Duodenal mucosa (tissue), 2 donors: ENCODE data around the gene FGD6.
"Not testable (repeated sequence)": the region's sequence is repeated elsewhere in the genome, so short reads cannot be mapped to it uniquely, and the experiment has no call there.

Source experiments
- H3K27ac ChIP-seq: one replicate; pipeline ENCODE4 v1.7.0; 2013; ENCODE audit warnings: low read depth, low read length
- H3K27me3 ChIP-seq, 2 donors: one replicate each; pipeline ENCODE4 v1.7.0; 2013; ENCODE audit warnings: low read length in 2 of 2, control low read depth in 1 of 2; ENCODE audit not compliant: insufficient read depth in 2 of 2, control insufficient read depth in 1 of 2
- H3K36me3 ChIP-seq, 2 donors: one replicate each; pipeline ENCODE4 v1.7.0; 2013; ENCODE audit warnings: low read length in 2 of 2, control low read depth in 1 of 2; ENCODE audit not compliant: insufficient read depth in 2 of 2, control insufficient read depth in 1 of 2
- H3K4me1 ChIP-seq, 2 donors: one replicate each; pipeline ENCODE4 v1.7.0; 2013; ENCODE audit warnings: low read length in 2 of 2, control low read depth in 1 of 2; ENCODE audit not compliant: insufficient read depth in 2 of 2, control insufficient read depth in 1 of 2
- H3K4me3 ChIP-seq, 2 donors: one replicate each; pipeline ENCODE4 v1.7.0; 2013; ENCODE audit warnings: low read length in 2 of 2, low read depth in 1 of 2
- H3K9ac ChIP-seq, 2 donors: one replicate each; pipeline ENCODE4 v1.7.0; 2013; ENCODE audit warnings: low read length in 2 of 2, low read depth in 1 of 2
- H3K9me3 ChIP-seq, 2 donors: one replicate each; pipeline ENCODE4 v1.7.0; 2013; ENCODE audit warnings: low read length in 2 of 2, control low read depth in 1 of 2; ENCODE audit not compliant: control insufficient read depth in 1 of 2

Gene FGD6

GRCh38 chr12:95248604-95249360 lies 31.5 kb upstream of the FGD6 start:
- no peak overlapping the region for H3K27ac ChIP-seq
- no peaks in the 10 kb centered on the region for H3K9me3 ChIP-seq
- no peaks in the 10 kb centered on the region for H3K27me3 ChIP-seq
- H3K9ac ChIP-seq = no peak overlapping the region
- no peak overlapping the region for H3K4me3 ChIP-seq
- peaks cover 5% of the 10 kb centered on the region in 2 donors for H3K36me3 ChIP-seq
- no peaks in the 10 kb centered on the region for H3K4me1 ChIP-seq

GRCh38 chr12:95248095-95248494 lies 30.8 kb upstream of the FGD6 start:
- peaks cover under 1 to 5% of the 10 kb centered on the region in 2 donors for H3K36me3 ChIP-seq
- H3K4me3 ChIP-seq = no peak overlapping the region
- no peaks in the 10 kb centered on the region for H3K4me1 ChIP-seq
- no peaks in the 10 kb centered on the region for H3K27me3 ChIP-seq
- H3K27ac ChIP-seq = no peak overlapping the region
- H3K9ac ChIP-seq = no peak overlapping the region
- no peaks in the 10 kb centered on the region for H3K9me3 ChIP-seq

GRCh38 chr12:95244350-95244749 lies 27.1 kb upstream of the FGD6 start:
- peaks cover 0 to 5% of the 10 kb centered on the region in 2 donors for H3K36me3 ChIP-seq
- no peak overlapping the region for H3K4me3 ChIP-seq
- H3K27me3 ChIP-seq = no peaks in the 10 kb centered on the region
- no peaks in the 10 kb centered on the region for H3K4me1 ChIP-seq
- no peak overlapping the region for H3K27ac ChIP-seq
- H3K9ac ChIP-seq = no peak overlapping the region
- H3K9me3 ChIP-seq = no peaks in the 10 kb centered on the region

GRCh38 chr12:95243497-95244183 lies 26.4 kb upstream of the FGD6 start:
- Histone ChIP-seq H3K27me3 (no peaks in the 10 kb centered on the region), H3K9ac (no peak overlapping the region), H3K4me1 (no peaks in the 10 kb centered on the region), H3K4me3 (no peak overlapping the region), H3K9me3 (no peaks in the 10 kb centered on the region), H3K36me3 (peaks cover 0 to 5% of the 10 kb centered on the region in 2 donors), H3K27ac (no peak overlapping the region)

- peaks cover 0 to 5% of the 10 kb centered on the region in 2 donors for H3K36me3 ChIP-seq
- H3K9me3 ChIP-seq = no peaks in the 10 kb centered on the region
- no peak overlapping the region for H3K27ac ChIP-seq
- H3K9ac ChIP-seq = no peak overlapping the region
- H3K4me3 ChIP-seq = no peak overlapping the region
- H3K27me3 ChIP-seq = no peaks in the 10 kb centered on the region
- no peaks in the 10 kb centered on the region for H3K4me1 ChIP-seq
These were observed 24.7 kb upstream of the FGD6 start for GRCh38 chr12:95241761-95242506.

- not testable (repeated sequence) for H3K4me1 ChIP-seq, H3K9ac ChIP-seq, H3K36me3 ChIP-seq, H3K9me3 ChIP-seq, H3K4me3 ChIP-seq, H3K27me3 ChIP-seq, H3K27ac ChIP-seq
These were observed 23.9 kb upstream of the FGD6 start for GRCh38 chr12:95241138-95241537.

- peaks cover 0 to 5% of the 10 kb centered on the region in 2 donors for H3K36me3 ChIP-seq
- H3K4me1 ChIP-seq = no peaks in the 10 kb centered on the region
- H3K27ac ChIP-seq = no peak overlapping the region
- H3K27me3 ChIP-seq = no peaks in the 10 kb centered on the region
- H3K4me3 ChIP-seq = no peak overlapping the region
- no peak overlapping the region for H3K9ac ChIP-seq
- H3K9me3 ChIP-seq = no peaks in the 10 kb centered on the region
These were observed 23.3 kb upstream of the FGD6 start for GRCh38 chr12:95240556-95240955.

- H3K9ac ChIP-seq, H3K36me3 ChIP-seq, H3K9me3 ChIP-seq, H3K4me3 ChIP-seq, H3K27me3 ChIP-seq, H3K4me1 ChIP-seq, H3K27ac ChIP-seq: not testable (repeated sequence)
These were observed 22.6 kb upstream of the FGD6 start for GRCh38 chr12:95239835-95240234.

- H3K27me3 ChIP-seq = no peaks in the 10 kb centered on the region
- H3K27ac ChIP-seq = no peak overlapping the region
- H3K36me3 ChIP-seq = peaks cover 0 to 5% of the 10 kb centered on the region in 2 donors
- H3K9ac ChIP-seq = no peak overlapping the region
- H3K4me1 ChIP-seq = no peaks in the 10 kb centered on the region
- H3K4me3 ChIP-seq = no peak overlapping the region
- no peaks in the 10 kb centered on the region for H3K9me3 ChIP-seq
These were observed 21.9 kb upstream of the FGD6 start for GRCh38 chr12:95239216-95239615.

GRCh38 chr12:95238150-95238549 lies 20.9 kb upstream of the FGD6 start:
- H3K27ac ChIP-seq = no peak overlapping the region
- H3K9me3 ChIP-seq = no peaks in the 10 kb centered on the region
- peaks cover 0 to 2% of the 10 kb centered on the region in 2 donors for H3K36me3 ChIP-seq
- no peaks in the 10 kb centered on the region for H3K27me3 ChIP-seq
- no peak overlapping the region for H3K9ac ChIP-seq
- H3K4me3 ChIP-seq = no peak overlapping the region
- no peaks in the 10 kb centered on the region for H3K4me1 ChIP-seq
